Trophoblast cell (in vitro differentiated cells and primary cell): ENCODE measurements around the gene TSHZ3.

Source experiments
- DNase-seq, 2 donors: peaks; one replicate each; pipeline ENCODE4 v3.0.0-alpha.2; 2016
- H2AFZ ChIP-seq: 2 replicates; pipeline ENCODE4 v1.6.1; 2013; ENCODE audit warnings: low read length, moderate library complexity, mild to moderate bottlenecking; ENCODE audit not compliant: insufficient read depth, poor library complexity
- H2AK5ac ChIP-seq: 2 replicates; pipeline ENCODE4 v1.6.1; 2013; ENCODE audit warnings: mild to moderate bottlenecking, low read length
- H2BK120ac ChIP-seq: 2 replicates; pipeline ENCODE4 v1.6.1; 2013; ENCODE audit warnings: low read length, mild to moderate bottlenecking, moderate library complexity; ENCODE audit not compliant: insufficient read depth, poor library complexity
- H2BK12ac ChIP-seq: 2 replicates; pipeline ENCODE4 v1.6.1; 2013; ENCODE audit warnings: mild to moderate bottlenecking, low read length, moderate library complexity
- H2BK5ac ChIP-seq: 2 replicates; pipeline ENCODE4 v1.6.1; 2013; ENCODE audit warnings: low read length, low read depth, moderate library complexity, mild to moderate bottlenecking; ENCODE audit not compliant: poor library complexity
- H3K14ac ChIP-seq: 2 replicates; pipeline ENCODE4 v1.6.1; 2013; ENCODE audit warnings: mild to moderate bottlenecking, low read length
- H3K18ac ChIP-seq: 2 replicates; pipeline ENCODE4 v1.6.1; 2013; ENCODE audit warnings: mild to moderate bottlenecking, low read length
- H3K23ac ChIP-seq: 2 replicates; pipeline ENCODE4 v1.6.1; 2013; ENCODE audit warnings: low read length
- H3K27ac ChIP-seq: 2 replicates; pipeline ENCODE4 v1.5.1; 2013; ENCODE audit warnings: low read depth, mild to moderate bottlenecking, inconsistent platforms, low read length, moderate library complexity
- H3K27me3 ChIP-seq: 2 replicates; pipeline ENCODE4 v1.6.1; 2013; ENCODE audit warnings: inconsistent platforms, mild to moderate bottlenecking, low read length, moderate library complexity; ENCODE audit not compliant: insufficient read depth
- H3K36me3 ChIP-seq, 2 experiments: 1 replicate in 1 of 2; 2 replicates in 1 of 2; pipeline ENCODE4 v1.6.1; 2013; ENCODE audit warnings: low read length in 2 of 2, mild to moderate bottlenecking in 2 of 2, moderate library complexity in 1 of 2; ENCODE audit not compliant: insufficient read depth in 2 of 2, control insufficient read depth in 1 of 2
- H3K4ac ChIP-seq: 2 replicates; pipeline ENCODE4 v1.6.1; 2013; ENCODE audit warnings: low read depth, mild to moderate bottlenecking, low read length, moderate library complexity
- H3K4me1 ChIP-seq, 2 experiments: 1 replicate in 1 of 2; 2 replicates in 1 of 2; pipeline ENCODE4 v1.6.1; 2013; ENCODE audit warnings: low read length in 2 of 2, mild to moderate bottlenecking in 2 of 2, moderate library complexity in 1 of 2; ENCODE audit not compliant: insufficient read depth in 2 of 2, control insufficient read depth in 1 of 2
- H3K4me2 ChIP-seq: 2 replicates; pipeline ENCODE4 v1.6.1; 2013; ENCODE audit warnings: inconsistent platforms, mild to moderate bottlenecking, low read length, moderate library complexity
- H3K4me3 ChIP-seq: 2 replicates; pipeline ENCODE4 v1.5.1; 2013; ENCODE audit warnings: mild to moderate bottlenecking, low read depth, low read length, inconsistent platforms
- H3K79me1 ChIP-seq: one replicate; pipeline ENCODE4 v1.6.1; 2013; ENCODE audit warnings: low read length
- H3K79me2 ChIP-seq: 2 replicates; pipeline ENCODE4 v1.6.1; 2013; ENCODE audit warnings: low read length, mild to moderate bottlenecking; ENCODE audit not compliant: control insufficient read depth, insufficient read depth, poor library complexity
- H3K9ac ChIP-seq: 2 replicates; pipeline ENCODE4 v1.6.1; 2013; ENCODE audit warnings: mild to moderate bottlenecking, low read length
- H3K9me3 ChIP-seq: 2 replicates; pipeline ENCODE4 v1.6.1; 2013; ENCODE audit warnings: low read depth, mild to moderate bottlenecking, control low read depth, inconsistent platforms, low read length; ENCODE audit not compliant: insufficient read depth
- H4K12ac ChIP-seq: 2 replicates; pipeline ENCODE4 v1.6.1; 2013; ENCODE audit warnings: low read depth, mild to moderate bottlenecking, low read length, moderate library complexity
- H4K8ac ChIP-seq: 2 replicates; pipeline ENCODE4 v1.6.1; 2013; ENCODE audit warnings: low read depth, mild to moderate bottlenecking, low read length, moderate library complexity
- H4K91ac ChIP-seq: one replicate; pipeline ENCODE4 v1.6.1; 2013; ENCODE audit warnings: low read depth, mild to moderate bottlenecking, low read length, moderate library complexity
- WGBS: extraction: QIAGEN DNeasy Blood & Tissue Kit; methylation state at CpG from one replicate; pipeline ENCODE4 v1.1.7; 2013; ENCODE audit warnings: missing lambda C conversion rate; ENCODE audit not compliant: insufficient read length, insufficient coverage; ENCODE audit errors: extremely low coverage; 5-methylcytosine and 5-hydroxymethylcytosine counted together

The TSHZ3 gene

DNA sequence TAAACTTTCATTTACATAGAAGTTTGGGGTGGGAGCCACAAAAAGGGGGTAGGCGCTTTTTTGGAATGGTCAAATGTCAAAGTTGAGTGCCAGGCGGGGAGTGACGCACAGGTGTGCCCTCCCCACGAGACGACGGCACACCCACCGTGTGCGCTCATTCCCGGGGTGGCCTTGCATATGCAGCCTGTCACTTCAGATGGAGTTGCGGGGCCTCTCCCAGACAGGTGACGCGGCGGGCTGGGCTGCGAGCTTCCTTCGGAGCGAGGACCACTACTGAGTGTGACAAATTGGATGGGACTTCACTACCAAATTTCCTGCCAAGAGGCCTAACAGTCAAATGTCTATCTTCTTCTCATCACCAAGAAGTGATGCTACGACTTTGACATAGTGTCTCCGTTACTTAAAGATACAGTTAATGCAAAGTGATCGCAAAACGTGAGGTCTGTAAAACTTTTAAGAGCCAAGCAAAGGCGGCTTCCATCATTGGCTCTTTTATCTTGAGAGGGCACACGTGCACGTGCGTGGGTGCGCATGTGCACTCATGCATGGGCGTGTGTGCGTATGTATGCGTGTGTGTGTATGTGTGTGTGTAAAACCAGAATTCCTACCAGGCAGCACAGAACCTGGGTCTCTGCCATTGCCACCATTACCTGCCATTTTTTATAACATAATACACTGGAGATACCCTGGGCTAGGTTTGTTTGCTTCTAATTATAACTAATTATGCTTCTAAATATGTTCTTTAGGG lies 43.1 kb downstream of the TSHZ3 start:
- no peak overlapping the region for H4K91ac ChIP-seq
- H2AFZ ChIP-seq = no peak overlapping the region
- H4K12ac ChIP-seq = no peak overlapping the region
- H3K4me1 ChIP-seq = peaks cover 2% of the 10 kb centered on the region in 2 experiments
- H3K14ac ChIP-seq = no peak overlapping the region
- no peaks in the 10 kb centered on the region for H3K27me3 ChIP-seq
- no peak for DNase-seq
- no peak overlapping the region for H2BK12ac ChIP-seq
- no peak overlapping the region for H3K23ac ChIP-seq
- no peak overlapping the region for H3K4me3 ChIP-seq
- WGBS = no CpG with 5 or more reads among the region's 28 CpGs
- H3K79me1 ChIP-seq = no peaks in the 10 kb centered on the region
- no peak overlapping the region for H3K4me2 ChIP-seq
- H3K36me3 ChIP-seq = no peaks in the 10 kb centered on the region
- peaks cover 2% of the 10 kb centered on the region for H3K9me3 ChIP-seq
- no peaks in the 10 kb centered on the region for H3K79me2 ChIP-seq
- H3K9ac ChIP-seq = no peak overlapping the region
- no peak overlapping the region for H2BK5ac ChIP-seq
- H2AK5ac ChIP-seq = no peak overlapping the region
- H3K18ac ChIP-seq = no peak overlapping the region
- no peak overlapping the region for H3K27ac ChIP-seq
- no peak overlapping the region for H4K8ac ChIP-seq
- H3K4ac ChIP-seq = no peak overlapping the region
- no peak overlapping the region for H2BK120ac ChIP-seq

DNA sequence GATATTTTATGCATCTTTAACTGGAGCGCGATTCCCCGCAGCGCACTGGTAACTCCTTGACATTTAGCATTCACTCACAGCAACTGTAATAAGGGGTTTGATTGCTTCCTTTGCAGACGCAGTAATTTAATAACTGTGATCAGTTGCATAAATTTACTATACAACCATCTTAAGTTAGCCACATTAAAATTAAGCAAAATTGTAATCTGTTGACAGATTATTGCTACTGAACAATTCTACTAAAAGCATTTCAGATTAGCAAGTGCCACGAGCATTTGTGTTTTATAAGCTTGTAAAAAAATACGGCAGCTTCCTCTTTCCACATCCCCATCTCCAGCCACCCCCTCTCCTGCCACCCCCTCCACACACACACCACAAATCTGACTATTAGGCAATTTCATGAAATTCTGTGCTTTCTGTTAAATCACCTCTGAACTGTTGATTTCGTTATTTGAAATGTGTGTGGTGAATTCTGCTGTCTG lies 44.4 kb downstream of the TSHZ3 start:
- Histone ChIP-seq H4K12ac (no peak overlapping the region), H3K4me3 (no peak overlapping the region), H3K79me2 (no peaks in the 10 kb centered on the region), H4K91ac (no peak overlapping the region), H3K23ac (no peak overlapping the region), H2AK5ac (no peak overlapping the region), H4K8ac (no peak overlapping the region), H2BK120ac (no peak overlapping the region), H2BK5ac (no peak overlapping the region), H3K9me3 (peaks cover 2% of the 10 kb centered on the region), H3K14ac (no peak overlapping the region), H2AFZ (no peak overlapping the region), H2BK12ac (no peak overlapping the region), H3K79me1 (no peaks in the 10 kb centered on the region), H3K4me1 (peaks cover 2% of the 10 kb centered on the region in 2 experiments), H3K4me2 (no peak overlapping the region), H3K18ac (no peak overlapping the region), H3K4ac (no peak overlapping the region), H3K9ac (no peak overlapping the region), H3K36me3 (no peaks in the 10 kb centered on the region), H3K27me3 (no peaks in the 10 kb centered on the region), H3K27ac (no peak overlapping the region)
- peak in 1 of 2 donors; percentile 5 for DNase-seq
- WGBS = no CpG with 5 or more reads among the region's 8 CpGs

DNA sequence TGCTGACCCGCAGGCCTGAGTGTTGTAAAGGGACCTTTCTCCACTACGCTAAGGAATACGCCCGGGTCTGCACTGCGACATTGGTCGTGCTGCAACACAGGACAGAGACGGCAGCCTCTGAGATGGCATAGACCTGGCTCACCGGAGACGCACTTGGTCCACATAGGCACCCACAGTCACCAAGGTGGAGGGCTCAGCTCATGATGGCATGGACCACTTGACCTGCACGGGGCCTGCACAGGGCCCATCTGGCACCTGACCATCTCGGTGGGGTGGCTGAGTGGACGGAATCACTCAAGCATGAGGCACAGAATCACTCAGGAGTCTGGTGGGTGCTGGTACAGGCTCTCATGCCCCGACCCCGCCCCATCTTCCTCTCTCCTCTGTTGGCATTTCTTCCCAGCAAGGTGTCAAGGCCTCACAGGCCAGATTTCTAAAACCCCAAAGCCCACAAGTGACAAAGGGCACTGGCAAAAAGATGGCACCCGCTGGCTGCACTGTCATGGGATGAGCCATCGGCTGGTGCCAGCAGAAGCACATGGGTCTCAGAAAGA lies 45.9 kb downstream of the TSHZ3 start:
- no CpG with 5 or more reads among the region's 16 CpGs for WGBS
- H4K12ac ChIP-seq = no peak overlapping the region
- no peak overlapping the region for H3K27ac ChIP-seq
- no peak overlapping the region for H3K4me2 ChIP-seq
- H3K4me1 ChIP-seq = no peaks in the 10 kb centered on the region
- H3K36me3 ChIP-seq = no peaks in the 10 kb centered on the region
- H2BK12ac ChIP-seq = no peak overlapping the region
- H3K9ac ChIP-seq = peak overlapping the region; percentile 12
- no peak overlapping the region for H4K8ac ChIP-seq
- no peak overlapping the region for H3K14ac ChIP-seq
- no peak overlapping the region for H2BK120ac ChIP-seq
- H2AK5ac ChIP-seq = no peak overlapping the region
- no peak overlapping the region for H2BK5ac ChIP-seq
- no peak overlapping the region for H3K4ac ChIP-seq
- H3K18ac ChIP-seq = no peak overlapping the region
- no peaks in the 10 kb centered on the region for H3K79me1 ChIP-seq
- DNase-seq = no peak
- H4K91ac ChIP-seq = no peak overlapping the region
- no peak overlapping the region for H3K4me3 ChIP-seq
- H3K23ac ChIP-seq = no peak overlapping the region
- no peak overlapping the region for H2AFZ ChIP-seq
- no peaks in the 10 kb centered on the region for H3K27me3 ChIP-seq
- H3K79me2 ChIP-seq = no peaks in the 10 kb centered on the region
- H3K9me3 ChIP-seq = peaks cover 2% of the 10 kb centered on the region

DNA sequence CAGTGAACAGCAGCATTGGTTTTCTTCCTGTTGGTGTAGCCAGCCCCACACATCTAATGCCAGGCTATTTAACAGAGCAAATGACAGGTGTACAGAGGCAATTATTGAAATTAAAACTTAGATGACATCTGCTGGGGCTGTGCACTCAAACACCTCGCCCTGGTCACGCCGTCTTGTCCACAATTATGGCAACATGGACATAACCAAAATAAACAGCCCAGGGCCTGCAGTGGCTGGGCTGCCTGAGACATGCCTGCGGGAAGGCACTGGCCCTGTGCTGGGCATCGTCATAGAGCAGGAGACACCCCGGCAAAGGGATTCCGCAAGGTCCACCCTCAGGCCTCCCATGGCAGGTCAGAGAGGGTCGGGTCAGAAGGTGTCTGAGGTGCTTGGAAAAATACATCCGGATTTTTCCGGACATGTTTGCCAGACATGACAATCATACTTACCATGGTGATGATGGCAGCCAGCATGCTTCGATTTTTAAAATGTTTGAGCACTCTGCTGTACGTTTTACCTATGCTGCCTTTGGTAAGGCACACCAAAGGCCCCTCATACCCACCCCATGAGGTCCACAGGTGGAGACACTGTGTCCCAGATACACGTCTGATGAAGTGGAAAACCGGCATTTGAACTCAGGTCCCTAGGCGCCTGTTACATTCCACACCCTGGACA lies 47.8 kb downstream of the TSHZ3 start:
- no peak overlapping the region for H2BK120ac ChIP-seq
- peaks cover 2% of the 10 kb centered on the region for H3K9me3 ChIP-seq

More for the DNA sequence above, 47.8 kb downstream of the TSHZ3 start:
- Histone ChIP-seq H3K4me3 (no peak overlapping the region), H3K27me3 (no peaks in the 10 kb centered on the region), H3K14ac (no peak overlapping the region), H3K23ac (no peak overlapping the region), H2BK12ac (no peak overlapping the region), H3K79me1 (no peaks in the 10 kb centered on the region), H3K4ac (no peak overlapping the region), H4K8ac (peak overlapping the region; percentile 23), H3K27ac (no peak overlapping the region), H3K18ac (no peak overlapping the region), H2AK5ac (no peak overlapping the region), H3K4me1 (peaks cover 6 to 7% of the 10 kb centered on the region in 2 experiments), H3K4me2 (no peak overlapping the region), H3K9ac (no peak overlapping the region), H2BK5ac (no peak overlapping the region), H4K91ac (no peak overlapping the region), H4K12ac (no peak overlapping the region), H2AFZ (no peak overlapping the region), H3K79me2 (no peaks in the 10 kb centered on the region), H3K36me3 (no peaks in the 10 kb centered on the region)
- WGBS = no CpG with 5 or more reads among the region's 15 CpGs
- peak; percentile 90 to 91 for DNase-seq
